Activated T-helper 1 cell treated with anti-CD3 and anti-CD28 coated beads, Interleukin-2, amount 50 U/mL, for 16 hours (primary cell): ENCODE results near the gene TAF13.
A peak's percentile ranks its signal among the peaks of the same experiment; 100 is the strongest.

Experiments
- DNase-seq, 2 donors: peaks; one replicate each; pipeline ENCODE4 v3.0.0-alpha.2; 2020; ENCODE audit warnings: low read depth in 1 of 2, low spot score in 1 of 2

TAF13 gene

DNA sequence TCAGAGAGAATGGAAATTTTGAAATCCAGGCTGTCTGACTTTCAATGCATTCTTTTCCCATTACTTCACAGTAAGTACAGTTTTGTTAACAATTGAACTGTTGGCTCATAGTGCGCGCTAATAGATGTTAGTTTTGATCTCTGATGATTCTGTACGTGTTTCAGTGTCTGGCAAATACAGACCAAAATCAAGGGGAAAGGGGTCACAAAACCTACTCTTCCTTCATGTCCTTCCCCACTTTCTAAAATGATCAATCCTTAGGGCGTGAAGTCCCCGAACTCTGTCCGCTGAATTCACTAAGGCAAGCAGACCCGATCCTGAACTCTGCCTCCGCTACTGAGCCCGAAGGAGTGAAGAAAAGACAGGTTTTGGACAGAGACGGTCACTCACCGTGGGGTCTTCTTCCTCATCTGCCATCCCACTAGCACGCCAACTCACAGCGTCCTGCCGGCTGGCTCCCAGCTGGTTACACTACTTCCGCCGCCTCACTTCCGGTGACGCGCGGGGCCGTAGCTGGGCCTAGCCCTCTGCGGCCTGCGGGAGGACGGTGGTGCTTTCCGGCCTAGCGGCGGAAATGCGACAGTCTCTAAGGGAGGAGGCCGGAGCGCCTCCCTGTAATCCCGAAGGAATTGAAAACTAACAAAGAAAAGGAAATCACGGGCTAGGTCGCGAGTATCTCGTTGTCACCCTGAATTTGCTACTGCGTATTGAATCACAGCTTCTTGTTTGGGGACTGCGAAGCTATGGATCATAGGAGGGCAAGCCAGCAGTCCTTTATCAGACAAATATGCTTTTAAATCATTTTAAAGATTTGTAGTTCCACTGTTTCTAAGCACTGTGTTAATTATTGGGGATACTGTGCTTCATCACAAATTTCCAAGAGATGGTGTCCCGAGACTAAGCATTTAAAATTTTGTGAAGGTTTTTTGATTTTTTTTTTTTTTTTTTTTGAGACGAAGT lies at the start of gene TAF13:
TAF13 (minus strand) TSS at position 473 of the 960 bp plus-strand sequence; CDS start at position 417, 56 bp downstream.
- peak; percentile 71 to 80 for DNase-seq

- DNase-seq: no peak
These were observed 44.6 kb upstream of the TAF13 start for GRCh38 chr1:109120356-109120755.

DNA sequence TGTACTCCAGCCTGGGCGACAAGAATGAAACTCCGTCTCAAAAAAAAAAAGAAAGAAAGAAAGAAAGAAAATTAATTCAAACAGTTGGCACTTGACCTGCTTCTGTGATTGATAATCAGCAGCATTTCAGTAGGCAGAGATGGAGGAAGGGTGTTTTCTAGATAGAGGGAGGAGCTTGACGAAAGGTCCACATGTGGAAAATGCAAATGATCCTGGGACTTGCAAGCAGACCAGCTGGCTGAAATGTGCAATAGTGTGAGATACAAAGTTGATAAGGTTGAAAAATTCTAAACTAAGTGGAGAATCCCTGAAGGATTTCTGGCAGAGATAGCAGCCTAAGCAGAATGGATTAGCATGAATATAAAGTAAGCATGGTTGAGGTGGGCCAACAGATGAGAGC lies 42.3 kb upstream of the TAF13 start:
- DNase-seq: no peak

GRCh38 chr1:109116286-109116685 lies 40.5 kb upstream of the TAF13 start:
- DNase-seq: no peak

DNA sequence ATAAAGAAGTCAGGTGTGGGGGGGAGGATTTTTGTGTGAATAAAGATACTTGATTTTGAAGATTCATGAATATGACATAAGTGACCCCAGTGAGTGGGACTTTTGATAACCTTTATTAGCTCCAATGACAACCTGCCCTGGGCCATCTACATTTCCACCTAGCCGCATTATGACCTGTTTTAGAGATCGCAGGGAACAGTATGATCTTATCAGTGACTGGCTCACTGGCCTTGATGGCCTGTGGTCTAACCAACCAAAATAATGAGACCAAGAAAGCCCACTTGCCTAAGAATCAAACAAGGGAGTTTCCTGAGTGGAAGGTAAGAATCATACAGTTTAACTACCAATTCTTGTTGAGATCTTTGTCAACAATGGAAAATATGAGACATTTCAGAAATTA lies 39.9 kb upstream of the TAF13 start:
- DNase-seq: no peak

DNA sequence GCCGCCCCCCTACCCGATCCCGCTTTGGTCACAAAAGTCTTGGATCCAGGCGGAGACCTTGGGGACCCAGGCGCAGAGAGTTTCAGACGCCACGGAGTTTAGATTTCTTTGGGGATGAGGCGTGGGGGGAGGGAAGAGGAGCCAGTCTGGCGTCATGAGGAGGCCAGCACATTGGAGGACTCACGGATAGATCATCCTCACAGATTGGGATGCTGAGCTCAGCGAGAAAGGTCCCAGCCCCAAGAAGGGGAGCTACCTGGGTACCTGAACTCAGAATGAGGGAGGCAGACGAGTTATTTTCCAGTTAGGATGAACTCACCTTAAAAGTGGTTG lies 38.5 kb upstream of the TAF13 start:
- DNase-seq: no peak

DNA sequence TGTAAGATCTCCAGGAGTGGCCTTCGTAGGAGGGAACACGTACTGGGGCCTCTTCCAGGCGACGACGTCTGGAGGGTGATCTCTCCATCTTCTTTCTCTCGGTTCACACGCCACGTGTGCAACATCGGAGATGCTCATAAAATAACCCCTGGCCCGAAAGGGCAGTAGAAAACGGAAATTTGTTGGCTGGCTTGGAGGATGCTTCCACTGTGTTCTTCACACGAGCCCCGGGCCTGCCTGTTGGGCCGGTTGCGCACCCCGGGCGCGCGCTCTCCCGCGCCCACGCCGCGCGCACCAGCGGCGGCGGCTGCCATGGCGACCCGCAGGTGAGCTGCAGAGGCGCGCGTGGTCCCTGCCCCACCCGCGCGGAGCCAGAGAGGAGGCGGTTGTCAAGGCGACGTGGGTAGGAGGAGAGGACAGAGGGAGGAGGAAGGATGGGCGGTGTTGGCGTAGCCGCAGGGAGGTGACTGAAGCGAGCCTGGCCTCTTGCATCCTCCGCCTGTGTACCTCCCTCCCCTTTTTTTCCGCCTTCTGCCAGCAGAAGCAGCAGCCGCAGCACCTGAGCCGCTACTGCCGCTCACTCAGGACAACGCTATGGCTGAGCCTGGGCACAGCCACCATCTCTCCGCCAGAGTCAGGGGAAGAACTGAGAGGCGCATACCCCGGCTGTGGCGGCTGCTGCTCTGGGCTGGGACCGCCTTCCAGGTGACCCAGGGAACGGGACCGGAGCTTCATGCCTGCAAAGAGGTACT lies 38.0 kb upstream of the TAF13 start, which contains the start of gene ELAPOR1:
ELAPOR1 (plus strand) TSS at position 526 of the 752 bp plus-strand sequence; CDS start at position 595, 69 bp downstream.
- peak; percentile 71 to 82 for DNase-seq

DNA sequence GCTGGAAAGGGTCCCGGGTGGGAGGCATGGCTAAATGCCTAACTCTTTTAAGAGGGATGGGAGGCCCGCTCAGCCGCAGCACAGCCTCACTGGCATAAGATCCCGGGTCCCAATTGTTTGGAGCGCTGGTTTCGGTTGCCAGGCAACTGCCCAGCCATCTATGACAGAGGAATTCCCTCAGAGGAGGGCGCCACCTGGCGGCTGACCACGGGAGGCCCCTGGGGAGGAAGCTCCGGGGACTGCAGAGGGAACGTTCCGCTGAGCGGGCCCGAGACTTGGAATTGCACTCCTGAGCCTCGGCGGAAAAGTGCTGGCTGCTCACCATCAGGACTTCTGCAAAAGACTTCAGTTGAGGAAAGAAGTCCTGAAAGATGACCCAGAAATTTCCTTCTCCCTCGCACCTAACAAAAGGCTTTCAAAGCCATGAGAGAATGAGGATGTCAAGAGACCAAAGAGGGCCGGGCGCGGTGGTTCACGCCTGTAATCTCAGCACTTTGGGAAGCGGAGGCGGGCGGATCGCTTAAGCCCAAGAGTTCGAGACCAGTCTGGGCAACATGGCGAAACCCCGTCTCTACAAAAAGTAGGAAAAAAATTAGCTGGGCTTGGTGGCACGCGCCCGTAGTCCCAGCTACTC lies 37.0 kb upstream of the TAF13 start:
- peak; percentile 79 to 84 for DNase-seq

DNA sequence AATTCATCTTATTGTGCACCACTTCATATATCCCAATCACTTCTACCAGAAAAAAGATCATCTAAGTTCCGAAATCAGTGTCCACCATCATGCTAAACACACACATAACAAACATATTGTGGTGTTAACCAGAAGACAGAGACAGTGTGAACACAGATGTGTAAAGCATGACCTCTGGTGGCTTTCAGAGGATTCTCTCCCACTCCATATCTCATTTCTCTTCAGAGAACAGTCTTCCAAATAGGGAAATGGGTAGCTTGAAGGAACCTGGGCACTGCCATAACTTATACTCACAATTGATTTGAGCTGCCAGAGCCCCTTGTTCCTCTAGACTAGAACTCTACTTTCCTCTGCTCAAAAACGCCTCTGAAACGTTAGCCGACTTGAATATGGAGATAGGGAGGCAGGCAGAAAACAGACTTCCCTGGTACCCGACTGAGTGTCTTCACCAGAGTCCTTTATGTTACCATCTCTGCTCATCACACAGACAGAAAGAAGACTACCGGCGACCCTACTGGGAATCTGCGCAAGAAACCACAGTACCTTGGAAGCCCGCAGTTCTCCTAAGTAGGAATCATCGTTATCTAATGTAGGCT lies 36.4 kb upstream of the TAF13 start:
- DNase-seq: no peak

- no peak for DNase-seq
These were observed 35.7 kb upstream of the TAF13 start for GRCh38 chr1:109111386-109112055.

DNA sequence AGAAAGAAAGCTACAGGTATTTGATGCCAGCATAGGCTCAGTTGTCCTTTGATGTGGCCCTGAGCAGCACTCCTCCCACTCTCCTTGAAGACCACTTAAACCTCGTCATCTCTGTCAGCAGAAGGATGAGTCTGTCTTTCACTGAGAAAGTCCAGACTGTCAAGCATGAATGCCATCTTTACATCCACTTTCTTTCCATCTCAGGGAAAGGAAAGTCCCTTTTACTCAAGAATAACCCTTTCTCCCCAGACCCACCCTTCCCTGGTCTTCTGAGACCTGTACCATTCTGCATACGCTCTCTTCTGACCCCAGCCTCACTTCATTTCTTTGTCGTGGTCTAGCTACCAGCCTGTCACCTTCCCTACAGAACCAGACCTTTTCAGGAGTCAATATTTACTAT lies 34.1 kb upstream of the TAF13 start:
- DNase-seq: no peak

DNA sequence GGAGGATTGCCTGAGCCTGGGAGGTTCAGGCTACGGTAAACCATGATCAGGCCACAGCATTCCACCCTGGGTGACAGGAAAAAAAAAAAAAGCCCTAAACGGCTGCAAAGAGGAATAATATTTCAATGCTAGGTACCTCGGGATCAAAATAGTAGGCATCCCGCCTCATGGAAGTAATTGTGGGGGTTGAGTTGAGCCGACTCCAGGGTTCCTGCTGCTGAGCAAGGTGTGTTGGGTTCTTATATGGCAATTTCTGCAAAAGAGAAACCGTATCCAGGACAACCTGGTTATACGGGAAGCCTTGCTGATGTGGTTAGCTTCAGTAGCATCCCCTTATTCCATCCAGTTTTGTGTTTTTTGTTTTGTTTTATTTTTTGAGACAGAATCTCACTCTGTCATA lies 32.0 kb upstream of the TAF13 start:
- DNase-seq: no peak

- DNase-seq: no peak
These were observed 30.1 kb upstream of the TAF13 start for GRCh38 chr1:109105881-109106280.

DNA sequence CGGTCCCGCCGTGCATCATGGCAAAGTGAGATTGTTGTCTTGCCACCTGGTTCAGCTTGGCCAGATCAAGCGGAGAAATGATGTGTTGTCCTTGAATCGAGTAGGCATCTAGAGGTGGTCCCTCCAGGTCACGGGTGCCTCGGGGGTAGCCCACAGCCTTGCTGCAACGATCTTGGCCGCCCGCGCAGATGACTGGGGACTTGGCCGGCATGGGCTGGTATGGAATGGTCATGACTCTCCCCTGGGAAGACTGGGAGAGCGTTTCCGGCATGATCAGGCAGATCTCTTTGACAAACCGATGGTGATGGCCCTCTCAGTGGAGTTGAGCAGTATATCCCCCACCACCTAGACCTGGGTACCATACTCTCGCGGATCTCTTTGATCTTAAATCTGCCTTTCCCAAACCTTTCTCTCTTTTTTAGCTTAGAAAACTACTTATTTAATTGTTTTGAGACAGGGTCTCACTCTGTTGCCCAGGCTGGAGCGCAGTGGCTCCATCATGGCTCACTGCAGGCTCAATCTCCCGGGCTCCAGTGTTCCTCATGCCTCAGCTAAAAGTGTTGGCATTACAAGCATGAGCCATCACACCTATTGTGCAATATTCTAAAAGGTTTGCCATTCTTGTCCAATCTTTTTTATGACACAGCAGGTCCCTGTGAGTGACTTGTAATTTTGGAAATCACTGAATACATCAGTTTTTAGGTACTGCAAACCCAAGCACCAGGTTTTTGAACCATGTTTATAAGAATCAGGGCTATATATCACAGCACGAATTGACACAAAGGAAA lies 28.8 kb upstream of the TAF13 start:
- no peak for DNase-seq

- peak; percentile 96 for DNase-seq
These were observed 24.4 kb upstream of the TAF13 start for GRCh38 chr1:109099938-109100773.

DNA sequence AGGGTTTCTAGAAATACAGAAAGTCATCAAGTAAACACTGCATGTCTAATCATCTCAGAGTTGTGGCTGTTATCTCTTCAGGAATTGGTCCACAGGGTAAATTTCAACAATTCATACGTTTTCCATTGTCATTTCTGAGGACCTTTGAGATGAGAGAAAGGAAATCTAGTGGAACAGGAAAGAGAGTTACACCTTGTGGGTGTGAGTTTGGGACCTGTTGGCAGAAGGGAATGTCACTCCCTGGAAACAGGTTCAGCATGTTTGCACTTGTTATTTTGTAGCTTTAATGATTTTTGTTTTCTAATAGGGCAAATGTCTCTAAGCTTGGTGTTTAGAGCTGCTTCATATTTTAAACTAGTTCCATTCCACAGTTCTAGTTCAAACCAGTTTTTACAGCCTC lies 20.3 kb upstream of the TAF13 start:
- no peak for DNase-seq

GRCh38 chr1:109095631-109096030 lies 19.8 kb upstream of the TAF13 start:
- DNase-seq: no peak

GRCh38 chr1:109094871-109095270 lies 19.1 kb upstream of the TAF13 start:
- no peak for DNase-seq

- DNase-seq: no peak
These were observed 18.6 kb upstream of the TAF13 start for GRCh38 chr1:109094377-109094803.
